Fibroblast of skin of left biceps (primary cell): ENCODE measurements around the gene UTP11.

ENCODE experiments used
- DNase-seq, 2 experiments: peaks; one replicate each; pipeline ENCODE4 v3.0.0-alpha.2; 2013; ENCODE audit warnings: low read depth in 2 of 2

Gene UTP11

DNA sequence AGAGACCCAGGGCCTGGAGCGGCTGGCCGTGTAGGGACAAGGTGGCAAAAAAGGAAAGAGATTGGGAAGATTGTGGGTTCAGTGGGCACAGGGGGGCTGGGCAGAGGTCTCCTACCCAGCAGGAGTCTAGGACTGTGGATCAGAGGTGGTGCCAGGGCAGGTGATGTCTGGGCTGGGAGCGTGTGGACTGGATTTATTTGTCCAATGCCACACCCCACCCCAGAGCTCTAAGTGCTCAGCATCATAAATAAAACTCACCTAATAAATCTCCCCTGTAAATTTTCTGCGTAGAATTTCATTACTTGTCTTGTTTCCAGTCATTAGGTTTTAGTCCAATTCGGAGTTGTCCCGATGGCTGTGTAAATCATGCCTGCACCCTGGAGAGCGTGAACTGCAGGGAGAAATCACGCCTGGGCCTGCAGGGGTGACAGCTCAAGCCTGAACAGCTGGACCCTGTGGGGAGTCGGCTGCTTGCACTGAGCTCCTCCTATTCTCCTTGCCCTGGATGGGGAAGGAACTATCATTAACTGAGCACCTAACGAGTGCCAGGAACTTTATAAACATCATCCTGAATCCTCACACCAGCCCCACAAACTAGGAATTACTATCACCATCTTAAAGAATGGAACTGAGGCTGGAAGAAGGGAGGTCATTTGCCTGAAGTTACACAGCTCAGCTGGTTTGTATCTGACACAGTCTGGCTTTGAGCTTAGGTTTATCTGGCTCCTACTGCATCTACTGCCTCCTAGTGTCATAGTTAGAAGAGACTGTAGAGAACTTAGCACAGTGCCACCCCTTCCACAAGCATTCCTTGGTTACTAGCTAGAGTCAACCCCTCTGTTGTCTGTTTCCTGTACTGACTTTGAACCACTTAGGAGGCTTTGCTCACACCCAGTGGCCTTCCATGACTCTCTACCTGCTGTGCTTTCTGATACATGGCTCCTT lies 59.0 kb downstream of the UTP11 start:
- DNase-seq: no peak

DNA sequence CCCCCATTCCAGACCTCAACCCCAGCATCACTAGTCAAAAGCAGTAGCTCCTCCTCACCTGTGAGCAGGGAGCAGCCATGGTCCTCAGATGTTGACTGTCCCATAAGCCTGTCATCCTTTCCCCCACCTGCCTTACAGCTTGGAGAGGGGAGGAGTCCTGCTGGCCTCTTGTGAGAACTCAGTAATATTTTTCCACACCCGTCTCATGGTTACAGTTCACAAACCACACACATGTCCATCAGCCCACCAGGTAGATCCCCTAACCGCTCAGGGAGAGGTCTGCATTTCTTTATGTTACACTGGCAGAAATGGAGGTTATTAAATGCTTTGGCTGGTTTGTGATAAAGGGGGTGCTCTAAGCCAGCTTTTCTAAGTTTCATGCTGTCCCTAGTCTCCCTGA lies 60.3 kb downstream of the UTP11 start:
- no peak for DNase-seq

DNA sequence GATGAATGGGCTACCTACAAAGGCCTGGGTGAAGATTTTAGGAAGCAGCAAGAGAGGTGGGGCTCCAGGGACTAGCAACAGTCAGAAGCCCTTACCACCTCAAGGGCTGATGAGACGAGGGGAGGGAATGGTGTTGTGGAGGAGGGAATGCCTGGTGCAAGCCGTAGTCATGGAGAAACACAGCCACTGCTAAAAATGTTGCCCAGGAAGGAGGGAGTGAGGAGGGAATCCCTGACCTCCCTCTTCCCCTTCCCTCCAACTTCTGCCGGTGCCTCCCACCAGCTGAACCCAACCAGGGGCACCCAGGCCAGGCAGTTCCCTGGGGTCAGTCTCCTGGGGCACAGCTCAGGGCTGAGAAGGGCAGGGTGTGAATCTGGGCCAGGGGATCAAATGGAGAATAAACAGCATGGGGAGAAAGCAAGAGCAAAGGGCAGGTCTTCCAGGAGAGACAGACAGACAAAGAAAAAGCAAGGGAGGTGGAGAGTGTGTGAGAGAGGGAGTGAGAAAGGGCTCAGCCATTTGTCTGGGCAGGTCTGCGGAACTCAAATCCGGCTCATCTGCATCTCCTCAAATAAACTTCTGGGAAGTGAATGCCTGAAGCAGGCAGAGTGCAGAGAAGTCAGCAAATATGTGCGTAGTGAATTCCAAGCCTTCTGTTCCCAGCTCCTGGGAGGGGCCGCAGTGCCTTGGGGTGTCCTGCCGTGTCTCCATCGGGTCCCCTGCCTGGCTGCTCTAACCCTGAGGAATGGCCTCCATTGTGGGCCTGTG lies 61.2 kb downstream of the UTP11 start:
- no peak for DNase-seq

DNA sequence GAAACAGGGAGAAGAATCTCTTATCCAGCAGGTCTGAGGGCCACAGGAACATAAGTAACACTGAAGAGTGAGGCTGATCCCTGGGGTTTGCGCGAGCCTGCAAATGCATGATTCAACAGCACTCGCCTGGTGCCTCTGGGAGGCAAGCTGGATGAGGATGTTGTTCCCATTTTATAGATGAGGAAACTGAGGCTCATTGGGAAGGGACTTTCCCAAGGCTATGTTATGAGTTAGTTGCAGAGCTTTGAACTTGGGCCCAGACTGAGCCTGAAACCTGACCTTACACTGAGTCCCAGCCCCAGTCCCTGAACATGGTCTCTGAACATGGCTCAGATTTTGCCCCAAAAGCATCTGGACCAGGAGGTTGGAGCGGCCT lies 61.8 kb downstream of the UTP11 start:
- no peak for DNase-seq
